ENCODE results near the gene ADPGK. TPM values are rescaled to one million over a fixed set of nuclear protein-coding genes. Genes with fewer than 3 reads are reported as not detected.

The ADPGK gene
- total RNA-seq, 4 donors from 2014 or later = 39.8 to 81.3 (median 52.7) TPM

GRCh38 chr15:72760590-72761260, 22.8 kb downstream of the ADPGK start:
- Histone ChIP-seq H3K27me3 (no peaks in the 10 kb centered on the region), H3K4me3 (no peak overlapping the region), H3K27ac (no peak overlapping the region), H3K36me3 (peaks cover 93% of the 10 kb centered on the region), H3K9me3 (no peaks in the 10 kb centered on the region), H3K4me1 (no peaks in the 10 kb centered on the region)
- TF ChIP-seq POLR2A (IDR thresholded peaks at IDR 0.05) (no peak), POLR2AphosphoS5 (IDR thresholded peaks at IDR 0.05) (no peak), EP300 (IDR thresholded peaks at IDR 0.05) (no peak), CTCF (IDR thresholded peaks at IDR 0.05) (no peak)
- WGBS = 92% methylated on average over 5 of the region's 5 CpGs
- no peak for DNase-seq (ENCODE audit: low spot score in 2 of 2)

- no peaks in the 10 kb centered on the region for H3K9me3 ChIP-seq
- H3K27me3 ChIP-seq = no peaks in the 10 kb centered on the region
- H3K27ac ChIP-seq = no peak overlapping the region
- H3K4me3 ChIP-seq = no peak overlapping the region
- WGBS = 69% methylated on average over 3 of the region's 3 CpGs
- no peaks in the 10 kb centered on the region for H3K4me1 ChIP-seq
- no peak for DNase-seq (ENCODE audit: low spot score in 2 of 2)
- TF ChIP-seq CTCF (IDR thresholded peaks at IDR 0.05) (no peak), POLR2AphosphoS5 (IDR thresholded peaks at IDR 0.05) (no peak), EP300 (IDR thresholded peaks at IDR 0.05) (no peak), POLR2A (IDR thresholded peaks at IDR 0.05) (no peak)
- peaks cover 91% of the 10 kb centered on the region for H3K36me3 ChIP-seq
Measured at GRCh38 chr15:72758182-72758581, 25.4 kb downstream of the ADPGK start.

- DNase-seq (ENCODE audit: low spot score in 2 of 2) = no peak
- no peaks in the 10 kb centered on the region for H3K9me3 ChIP-seq
- no peak overlapping the region for H3K4me3 ChIP-seq
- no peaks in the 10 kb centered on the region for H3K27me3 ChIP-seq
- H3K27ac ChIP-seq = no peak overlapping the region
- TF ChIP-seq POLR2A (IDR thresholded peaks at IDR 0.05) = no peak
- TF ChIP-seq POLR2AphosphoS5 (IDR thresholded peaks at IDR 0.05) = no peak
- TF ChIP-seq EP300 (IDR thresholded peaks at IDR 0.05) = no peak
- no peak for TF ChIP-seq CTCF (IDR thresholded peaks at IDR 0.05)
- H3K36me3 ChIP-seq = peaks cover 66% of the 10 kb centered on the region
- WGBS = 93% methylated on average over 6 of the region's 6 CpGs
- no peaks in the 10 kb centered on the region for H3K4me1 ChIP-seq
Measured at GRCh38 chr15:72754096-72754495, 29.5 kb downstream of the ADPGK start.

GRCh38 chr15:72751751-72752455, 31.7 kb downstream of the ADPGK start:
- H3K27ac ChIP-seq = no peak overlapping the region
- no peak for TF ChIP-seq EP300 (IDR thresholded peaks at IDR 0.05)
- TF ChIP-seq POLR2AphosphoS5 (IDR thresholded peaks at IDR 0.05) = no peak
- H3K36me3 ChIP-seq = peaks cover 48% of the 10 kb centered on the region
- no peaks in the 10 kb centered on the region for H3K27me3 ChIP-seq
- H3K4me1 ChIP-seq = no peaks in the 10 kb centered on the region
- WGBS = 71% methylated on average over 9 of the region's 9 CpGs
- DNase-seq (ENCODE audit: low spot score in 2 of 2) = no peak
- no peak overlapping the region for H3K4me3 ChIP-seq
- no peaks in the 10 kb centered on the region for H3K9me3 ChIP-seq

GRCh38 chr15:72749700-72750099, 33.9 kb downstream of the ADPGK start:
- no peak for DNase-seq (ENCODE audit: low spot score in 2 of 2)
- H3K9me3 ChIP-seq = no peaks in the 10 kb centered on the region
- TF ChIP-seq POLR2AphosphoS5 (IDR thresholded peaks at IDR 0.05) (no peak), EP300 (IDR thresholded peaks at IDR 0.05) (no peak)
- H3K27ac ChIP-seq = no peak overlapping the region
- no peaks in the 10 kb centered on the region for H3K27me3 ChIP-seq
- no peaks in the 10 kb centered on the region for H3K4me1 ChIP-seq
- peaks cover 29% of the 10 kb centered on the region for H3K36me3 ChIP-seq
- WGBS = 95% methylated on average over 2 of the region's 2 CpGs
- H3K4me3 ChIP-seq = no peak overlapping the region

GRCh38 chr15:72740219-72740618, 43.3 kb downstream of the ADPGK start:
- no peak overlapping the region for H3K4me3 ChIP-seq
- H3K27ac ChIP-seq = no peak overlapping the region
- H3K9me3 ChIP-seq = no peaks in the 10 kb centered on the region
- peaks cover 60% of the 10 kb centered on the region for H3K36me3 ChIP-seq
- TF ChIP-seq EP300 (IDR thresholded peaks at IDR 0.05) (no peak), CTCF (IDR thresholded peaks at IDR 0.05) (no peak), POLR2A (IDR thresholded peaks at IDR 0.05) (no peak)
- WGBS = 83% methylated on average over 1 of the region's 1 CpG
- H3K27me3 ChIP-seq = no peaks in the 10 kb centered on the region
- no peak for DNase-seq (ENCODE audit: low spot score in 2 of 2)
- no peaks in the 10 kb centered on the region for H3K4me1 ChIP-seq
